ENCODE results near the gene BBOX1. TPM values are rescaled to one million over a fixed set of nuclear protein-coding genes. Genes with fewer than 3 reads are reported as not detected.

BBOX1 gene
- polyA plus RNA-seq, 2 of the 4 experiments (the other 2 are of a cell fraction), result not detected

GRCh38 chr11:27083782-27084181, 43.2 kb downstream of the BBOX1 start (continued):
- TF ChIP-seq MAX (IDR thresholded peaks at IDR 0.05), result no peak
- no peak for TF ChIP-seq BCL3 (IDR thresholded peaks at IDR 0.05)
- no peak for TF ChIP-seq MAFK (IDR thresholded peaks at IDR 0.05; ENCODE audit: partially characterized antibody)

GRCh38 chr11:27084518-27084917, 43.9 kb downstream of the BBOX1 start:
- Histone ChIP-seq H3K4me1 (no peaks in the 10 kb centered on the region), H3K4me3 (no peak overlapping the region), H3K27ac (no peak overlapping the region), H3K4me2 (no peak overlapping the region), H3K9me3 (no peaks in the 10 kb centered on the region)
- CTCF ChIA-PET, result no interaction called here
- POLR2A ChIA-PET, result no interaction called here
- no peak for TF ChIP-seq POLR2AphosphoS2 (conservative IDR thresholded peaks at IDR 0.05; ENCODE audit: low read length)
- TF ChIP-seq MAFK (IDR thresholded peaks at IDR 0.05; ENCODE audit: partially characterized antibody), result no peak
- TF ChIP-seq CHD2 (IDR thresholded peaks at IDR 0.05; ENCODE audit: low read length, partially characterized antibody), result no peak
- no peak for TF ChIP-seq FOXS1 (CRISPR knock-in tag; IDR thresholded peaks at IDR 0.05)
- no peak for TF ChIP-seq CHD4 (IDR thresholded peaks at IDR 0.05; ENCODE audit: borderline replicate concordance)
- no peak for ATAC-seq
- no peak for DNase-seq (ENCODE audit: low read depth in 1 of 2, low spot score in 1 of 2)
- no peak for FAIRE-seq

- ATAC-seq (no peak), DNase-seq (ENCODE audit: low read depth in 1 of 2, low spot score in 1 of 2) (no peak), FAIRE-seq (no peak)
- no peaks in the 10 kb centered on the region for H3K4me1 ChIP-seq
- H3K4me3 ChIP-seq, result no peak overlapping the region
- CTCF ChIA-PET, result interaction anchor here (1.1 kb wide), 1 partner anchor 46 kb away, joined by 3 read pairs; no protein-coding TSS in a partner anchor
- no peak overlapping the region for H3K4me2 ChIP-seq
- TF ChIP-seq NR3C1 (IDR thresholded peaks at IDR 0.05) (no peak), RCOR1 (IDR thresholded peaks at IDR 0.05; ENCODE audit: low read depth, low read length) (no peak), CHD4 (IDR thresholded peaks at IDR 0.05; ENCODE audit: borderline replicate concordance) (no peak), FOSL2 (IDR thresholded peaks at IDR 0.05) (no peak), FOSL2 (CRISPR knock-in tag; IDR thresholded peaks at IDR 0.05) (no peak), HES2 (IDR thresholded peaks at IDR 0.05) (no peak), KDM5A (IDR thresholded peaks at IDR 0.05) (no peak), HOXB5 (CRISPR knock-in tag; IDR thresholded peaks at IDR 0.05) (no peak), BHLHE40 (IDR thresholded peaks at IDR 0.05; ENCODE audit: low read depth, low read length) (no peak), JUNB (IDR thresholded peaks at IDR 0.05) (no peak), ZFP36 (IDR thresholded peaks at IDR 0.05; ENCODE audit: borderline replicate concordance, partially characterized antibody) (no peak), SMC3 (IDR thresholded peaks at IDR 0.05) (no peak), BCL3 (IDR thresholded peaks at IDR 0.05) (no peak), GATA3 (IDR thresholded peaks at IDR 0.05; ENCODE audit: borderline replicate concordance) (no peak)
- POLR2A ChIA-PET, result no interaction called here
- no peaks in the 10 kb centered on the region for H3K9me3 ChIP-seq
- no peak overlapping the region for H3K27ac ChIP-seq
- 60% methylated on average over 1 of the region's 1 CpG for WGBS (ENCODE audit: missing lambda C conversion rate)
Observed at GRCh38 chr11:27085111-27085510, 44.5 kb downstream of the BBOX1 start.

- ChIA-PET POLR2A (no interaction called here), CTCF (interaction anchor here (1.1 kb wide), 2 partner anchors 46 to 74 kb away, joined by 3 read pairs; no protein-coding TSS in a partner anchor)
- no peaks in the 10 kb centered on the region for H3K9me3 ChIP-seq
- DNase-seq (ENCODE audit: low read depth in 1 of 2, low spot score in 1 of 2) (no peak), ATAC-seq (no peak), FAIRE-seq (no peak)
- no peak for TF ChIP-seq POLR2A (IDR thresholded peaks at IDR 0.05; ENCODE audit: low read length)
- no peak for TF ChIP-seq JUNB (IDR thresholded peaks at IDR 0.05)
- TF ChIP-seq SREBF2 (IDR thresholded peaks at IDR 0.05), result no peak
- TF ChIP-seq PHF8 (IDR thresholded peaks at IDR 0.05; ENCODE audit: borderline replicate concordance, low read depth), result no peak
- TF ChIP-seq GATA3 (IDR thresholded peaks at IDR 0.05; ENCODE audit: borderline replicate concordance), result no peak
- no peak for TF ChIP-seq USF2 (IDR thresholded peaks at IDR 0.05)
- no peak for TF ChIP-seq EP300 (IDR thresholded peaks at IDR 0.05)
- TF ChIP-seq HOXB5 (CRISPR knock-in tag; IDR thresholded peaks at IDR 0.05), result no peak
- TF ChIP-seq EHMT2 (IDR thresholded peaks at IDR 0.05; ENCODE audit: low read depth), result no peak
- H3K4me2 ChIP-seq, result no peak overlapping the region
- no peak overlapping the region for H3K4me3 ChIP-seq
- H3K4me1 ChIP-seq, result no peaks in the 10 kb centered on the region
- 0% methylated on average over 1 of the region's 1 CpG for WGBS (ENCODE audit: missing lambda C conversion rate)
- no peak overlapping the region for H3K27ac ChIP-seq
Observed at GRCh38 chr11:27085605-27086004, 45.0 kb downstream of the BBOX1 start.
